Stimulated activated CD4-positive, alpha-beta T cell treated with anti-CD3 and anti-CD28 coated beads, Interleukin-4, amount 100 ng/mL, for 1 hour (primary cell): ENCODE data around the gene FTCD.
A peak's percentile ranks its signal among the peaks of the same experiment; 100 is the strongest.

ENCODE experiments used
- DNase-seq: peaks from one replicate; pipeline ENCODE4 v3.0.0-alpha.2; 2020

The FTCD gene

DNA sequence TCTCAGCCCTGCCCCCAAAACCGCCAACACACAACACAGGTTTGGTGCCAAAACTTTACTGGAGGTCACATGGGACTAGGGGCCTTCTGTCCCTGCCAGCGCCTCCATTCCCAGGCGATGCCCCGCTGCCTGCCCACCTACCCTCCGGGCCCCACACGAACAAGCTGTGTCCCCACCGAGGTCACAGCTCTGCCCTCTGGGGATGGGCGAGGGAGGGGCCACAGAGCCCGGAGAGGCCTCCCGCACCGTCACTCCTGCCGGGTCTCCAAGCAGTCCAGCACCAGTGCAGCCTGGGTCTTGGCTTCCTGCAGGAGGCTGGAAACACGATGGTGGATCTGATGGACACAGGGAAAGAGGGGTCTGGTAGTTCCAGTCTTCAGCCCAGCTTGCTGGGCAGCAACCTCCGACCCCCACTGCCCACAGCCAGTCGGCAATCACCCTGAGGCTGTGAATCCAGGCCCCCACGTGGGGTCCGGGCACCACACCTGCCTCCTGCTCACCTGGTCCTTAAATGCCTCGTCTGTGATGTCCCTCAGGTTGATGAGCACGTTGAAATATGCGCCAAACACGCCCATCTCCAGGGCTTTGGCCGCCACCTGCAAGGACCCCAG, 18.5 kb downstream of the FTCD start:
- DNase-seq = no peak

DNA sequence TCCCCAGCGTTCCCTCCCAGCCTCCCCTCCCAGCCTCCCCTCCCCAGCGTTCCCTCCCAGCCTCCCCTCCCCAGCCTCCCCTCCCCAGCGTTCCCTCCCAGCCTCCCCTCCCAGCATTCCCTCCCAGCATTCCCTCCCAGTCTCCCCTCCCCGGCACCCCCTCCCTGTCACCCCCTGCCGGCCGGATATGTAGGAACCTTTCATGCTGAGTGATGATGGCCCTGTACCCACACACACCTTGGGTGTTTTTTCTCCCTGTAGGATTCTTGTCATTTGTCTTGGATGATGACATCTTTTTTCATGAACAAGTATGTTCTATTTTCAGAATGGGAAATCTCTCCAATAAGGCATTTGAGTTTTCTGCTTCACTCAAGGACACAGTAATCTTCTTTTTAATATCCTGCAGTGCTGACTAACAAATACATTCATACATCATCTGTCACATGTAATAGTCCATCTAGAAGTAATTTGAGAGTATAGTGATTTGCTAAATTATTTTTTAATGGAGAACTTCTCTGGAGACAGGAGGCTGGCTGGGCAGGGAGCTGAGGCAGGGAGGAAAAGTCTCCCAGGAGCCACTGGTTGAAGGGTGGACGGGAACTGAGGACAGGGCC, 19.5 kb downstream of the FTCD start:
- DNase-seq = no peak

GRCh38 chr21:46131838-46132651, 23.3 kb downstream of the FTCD start:
- DNase-seq = no peak

DNA sequence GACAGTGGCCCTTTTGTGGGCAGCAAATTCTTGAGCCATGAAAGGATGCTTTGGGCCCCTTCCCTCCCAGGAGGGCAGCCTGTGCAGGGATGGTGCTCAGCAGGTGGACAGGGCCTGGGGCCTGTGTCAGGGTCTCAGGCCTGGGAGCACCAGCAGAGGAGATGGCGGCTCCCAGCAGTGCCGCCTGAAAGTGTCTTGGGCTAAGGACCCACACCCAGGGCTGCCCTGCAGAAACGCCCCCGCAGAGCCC, 23.9 kb downstream of the FTCD start:
- no peak for DNase-seq

- DNase-seq = no peak
These were observed 24.4 kb downstream of the FTCD start for GRCh38 chr21:46130831-46131587.

DNA sequence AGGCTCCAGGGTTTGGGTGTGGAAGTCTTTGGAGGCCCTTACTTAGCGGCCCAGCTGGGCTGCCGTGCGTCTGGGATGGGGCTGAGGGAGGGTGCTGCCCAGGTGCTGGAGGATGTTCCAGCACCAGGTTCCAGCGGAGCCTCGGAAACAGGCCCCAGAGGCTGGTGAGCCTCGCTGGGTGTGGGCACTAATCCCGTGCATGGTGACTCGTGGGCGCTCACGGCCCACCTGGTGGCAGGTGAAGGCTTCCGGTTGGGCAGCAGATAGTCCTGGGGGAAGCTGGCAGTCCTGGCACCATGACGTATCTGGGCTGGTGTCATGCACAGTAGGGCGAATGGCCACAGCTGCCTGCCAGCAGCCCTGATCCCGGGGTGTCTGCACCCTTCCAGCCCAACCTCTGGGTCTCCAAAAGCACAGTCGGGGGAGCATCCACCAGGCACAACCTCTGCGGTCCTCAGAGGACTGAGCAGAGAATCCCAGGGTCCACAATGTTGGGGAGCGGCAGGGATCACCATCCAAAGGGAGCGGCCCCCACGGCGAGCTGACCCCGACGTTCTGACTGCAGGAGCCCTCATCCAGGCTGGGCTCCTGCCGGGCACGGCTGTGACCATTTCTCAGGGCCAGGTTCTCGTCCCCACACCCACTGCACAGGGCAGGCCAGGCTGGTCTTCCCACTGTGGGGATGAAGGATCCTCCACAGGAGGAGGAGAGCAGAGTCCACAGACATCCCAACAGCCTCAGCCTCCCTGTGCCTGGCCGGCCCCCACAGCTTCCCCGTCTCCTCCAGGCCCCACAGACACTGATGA, 25.3 kb downstream of the FTCD start:
- no peak for DNase-seq

DNA sequence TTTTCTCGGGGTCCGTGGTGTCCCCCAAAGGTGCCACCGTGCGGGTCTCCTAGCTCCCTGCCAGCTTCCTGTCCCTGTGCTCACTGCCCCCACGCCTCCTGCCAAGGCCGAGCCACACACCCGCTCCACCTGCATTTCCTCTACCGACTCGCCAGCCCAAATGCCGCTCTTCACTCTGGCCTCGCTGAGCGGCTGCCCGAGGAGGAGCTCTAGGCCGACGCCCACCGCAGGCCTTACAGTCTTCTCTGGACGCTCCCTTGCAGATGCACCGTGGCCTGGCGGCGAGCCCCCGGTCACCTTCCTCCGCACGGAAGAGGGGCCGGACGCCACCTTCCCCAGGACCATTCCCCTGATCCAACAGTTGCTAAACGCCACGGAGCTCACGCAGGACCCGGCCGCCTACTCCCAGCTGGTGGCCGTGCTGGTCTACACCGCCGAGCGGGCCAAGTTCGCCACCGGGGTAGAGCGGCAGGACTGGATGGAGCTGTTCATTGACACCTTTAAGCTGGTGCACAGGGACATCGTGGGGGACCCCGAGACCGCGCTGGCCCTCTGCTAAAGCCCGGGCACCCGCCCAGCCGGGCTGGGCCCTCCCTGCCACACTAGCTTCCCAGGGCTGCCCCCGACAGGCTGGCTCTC, 26.3 kb downstream of the FTCD start:
- no peak for DNase-seq

- peak; percentile 0 for DNase-seq
These were observed 27.1 kb downstream of the FTCD start for GRCh38 chr21:46128106-46128932.

- DNase-seq = no peak
These were observed 27.9 kb downstream of the FTCD start for GRCh38 chr21:46127239-46128105.

GRCh38 chr21:46126309-46127238, 28.8 kb downstream of the FTCD start:
- no peak for DNase-seq

GRCh38 chr21:46125846-46126301, 29.5 kb downstream of the FTCD start:
- DNase-seq = no peak

GRCh38 chr21:46124926-46125845, 30.2 kb downstream of the FTCD start:
- no peak for DNase-seq

GRCh38 chr21:46124083-46124925, 31.1 kb downstream of the FTCD start:
- no peak for DNase-seq

GRCh38 chr21:46122758-46123683, 32.4 kb downstream of the FTCD start:
- DNase-seq = no peak

- peak; percentile 1 for DNase-seq
These were observed 33.1 kb downstream of the FTCD start for GRCh38 chr21:46122237-46122671.
